SK-N-SH treated with all-trans-retinoic acid at 6 μM for 48 hours (cell line): Measurements from ENCODE around the gene DTX4.

Experiments
- BACH2 ChIP-seq: fragments of 250-450 bp; sonication (Bioruptor Pico); IDR thresholded peaks from 2 replicates; pipeline ENCODE4 v1.9.0; 2021; ENCODE audit warnings: mild to moderate bottlenecking, borderline replicate concordance
- TCF4 ChIP-seq: fragments of 250-450 bp; sonication (Bioruptor Pico); IDR thresholded peaks from 2 replicates; pipeline ENCODE4 v1.8.0; 2021; ENCODE audit warnings: mild to moderate bottlenecking, moderate library complexity, borderline replicate concordance
- TOX ChIP-seq: fragments of 250-450 bp; sonication (Bioruptor Pico); IDR thresholded peaks from 2 replicates; pipeline ENCODE4 v1.8.0; 2021; ENCODE audit warnings: mild to moderate bottlenecking, moderate library complexity, borderline replicate concordance
- ZFP30 ChIP-seq: fragments of 450-650 bp; formaldehyde crosslinking; IDR thresholded peaks from 2 replicates; pipeline ENCODE4 v1.5.0; 2022; ENCODE audit warnings: mild to moderate bottlenecking, moderate library complexity
- ZNF565 ChIP-seq: fragments of 450-650 bp; formaldehyde crosslinking; conservative IDR thresholded peaks from 2 replicates; pipeline ENCODE4 v1.5.0; 2020; ENCODE audit warnings: low read depth, mild to moderate bottlenecking, moderate library complexity

DNA sequence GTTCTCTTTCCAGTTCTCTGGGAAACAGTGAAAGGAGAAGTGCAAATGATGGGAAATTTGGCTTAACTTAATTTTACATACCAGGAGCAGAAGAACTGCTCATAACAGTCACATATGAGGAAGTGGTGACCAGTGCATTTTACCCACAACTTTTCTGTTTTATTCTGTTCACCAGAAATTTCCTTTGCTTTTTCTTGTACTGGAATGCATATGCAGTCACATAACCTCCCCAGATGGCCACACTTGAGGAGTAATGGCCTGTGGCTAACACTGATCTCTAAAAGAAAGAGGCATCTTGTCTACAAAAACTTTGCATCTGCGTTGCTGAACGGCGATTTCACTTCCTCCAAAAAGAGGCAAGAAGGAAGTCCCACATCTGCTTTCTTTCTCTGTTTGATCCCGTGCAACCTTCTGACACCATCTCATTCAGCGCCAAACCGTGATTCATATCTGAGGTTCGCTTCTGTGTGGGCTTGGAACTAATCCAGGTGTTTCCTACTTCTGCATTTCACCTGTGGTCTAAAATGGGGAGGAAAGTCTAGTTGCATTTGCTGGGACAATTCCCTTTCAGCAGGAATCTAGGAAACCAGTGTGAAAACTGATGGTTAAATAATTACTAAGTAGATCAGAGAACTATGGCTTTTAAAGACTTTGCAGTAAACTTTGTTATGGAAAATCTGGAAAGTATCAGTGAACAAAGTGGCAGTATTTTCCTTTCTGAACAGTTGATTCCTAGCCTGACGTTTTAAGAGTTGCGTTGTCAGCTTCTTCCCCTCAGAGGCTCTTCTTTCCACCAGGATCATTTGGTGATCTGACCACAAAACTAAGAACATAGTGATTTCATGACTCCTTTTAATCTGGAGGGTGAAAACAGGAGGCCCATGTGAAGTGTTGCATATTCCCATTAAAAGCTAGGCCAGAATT is 45.0 kb downstream of the DTX4 start:
- TF ChIP-seq ZNF565 (CRISPR knock-in tag) = no peak
- no peak for TF ChIP-seq ZFP30
- TF ChIP-seq TCF4 (CRISPR knock-in tag) = no peak
- no peak for TF ChIP-seq TOX (CRISPR knock-in tag)
- TF ChIP-seq BACH2 (CRISPR knock-in tag) = no peak
